RWPE2 (cell line): ENCODE data around the gene TNS3.

Experiments used
- ATAC-seq: fragments of 200-7000 bp; cut with Tn5 transposase; 3 replicates; pipeline ENCODE4 v1.9.1; 2021; ENCODE audit warnings: low read depth
- DNase-seq: peaks from one replicate; pipeline ENCODE4 v3.0.0-alpha.2; 2020; ENCODE audit warnings: low spot score
- H3K27ac ChIP-seq: fragments of 450-650 bp; 2 replicates; pipeline ENCODE4 v1.5.1; 2017; ENCODE audit warnings: mild to moderate bottlenecking; ENCODE audit not compliant: poor library complexity, severe bottlenecking
- H3K27me3 ChIP-seq: fragments of 250-450 bp; sonication (Bioruptor Pico); 2 replicates; pipeline ENCODE4 v1.5.1; 2021; ENCODE audit warnings: mild to moderate bottlenecking, moderate library complexity; ENCODE audit not compliant: insufficient read depth, poor library complexity, severe bottlenecking
- H3K36me3 ChIP-seq: fragments of 250-450 bp; sonication (Bioruptor Pico); 2 replicates; pipeline ENCODE4 v1.5.1; 2020; ENCODE audit warnings: low read depth, mild to moderate bottlenecking, moderate library complexity
- H3K4me1 ChIP-seq: fragments of 250-450 bp; sonication (Bioruptor Pico); 2 replicates; pipeline ENCODE4 v1.5.1; 2021; ENCODE audit warnings: mild to moderate bottlenecking, moderate library complexity; ENCODE audit not compliant: insufficient read depth, poor library complexity, severe bottlenecking
- H3K4me3 ChIP-seq: fragments of 250-450 bp; sonication (Bioruptor Pico); 2 replicates; pipeline ENCODE4 v1.5.1; 2021; ENCODE audit warnings: mild to moderate bottlenecking, moderate library complexity; ENCODE audit not compliant: severe bottlenecking
- H3K9me3 ChIP-seq: fragments of 250-450 bp; sonication (Bioruptor Pico); 2 replicates; pipeline ENCODE4 v1.5.1; 2021; ENCODE audit warnings: mild to moderate bottlenecking, moderate library complexity; ENCODE audit not compliant: severe bottlenecking
- TF ChIP-seq, protein P1 (sequence below): fragments of 450-650 bp; IDR thresholded peaks from one replicate; pipeline ENCODE4 v1.5.1; 2017; ENCODE audit warnings: mild to moderate bottlenecking, moderate library complexity; ENCODE audit not compliant: poor library complexity, severe bottlenecking

Gene TNS3

GRCh38 chr7:47570649-47571050, 11.3 kb downstream of the TNS3 start:
- ATAC-seq, result no peak
- TF ChIP-seq, protein P1, sequence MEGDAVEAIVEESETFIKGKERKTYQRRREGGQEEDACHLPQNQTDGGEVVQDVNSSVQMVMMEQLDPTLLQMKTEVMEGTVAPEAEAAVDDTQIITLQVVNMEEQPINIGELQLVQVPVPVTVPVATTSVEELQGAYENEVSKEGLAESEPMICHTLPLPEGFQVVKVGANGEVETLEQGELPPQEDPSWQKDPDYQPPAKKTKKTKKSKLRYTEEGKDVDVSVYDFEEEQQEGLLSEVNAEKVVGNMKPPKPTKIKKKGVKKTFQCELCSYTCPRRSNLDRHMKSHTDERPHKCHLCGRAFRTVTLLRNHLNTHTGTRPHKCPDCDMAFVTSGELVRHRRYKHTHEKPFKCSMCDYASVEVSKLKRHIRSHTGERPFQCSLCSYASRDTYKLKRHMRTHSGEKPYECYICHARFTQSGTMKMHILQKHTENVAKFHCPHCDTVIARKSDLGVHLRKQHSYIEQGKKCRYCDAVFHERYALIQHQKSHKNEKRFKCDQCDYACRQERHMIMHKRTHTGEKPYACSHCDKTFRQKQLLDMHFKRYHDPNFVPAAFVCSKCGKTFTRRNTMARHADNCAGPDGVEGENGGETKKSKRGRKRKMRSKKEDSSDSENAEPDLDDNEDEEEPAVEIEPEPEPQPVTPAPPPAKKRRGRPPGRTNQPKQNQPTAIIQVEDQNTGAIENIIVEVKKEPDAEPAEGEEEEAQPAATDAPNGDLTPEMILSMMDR, result no peak
- no peak for DNase-seq
- peaks cover 35% of the 10 kb centered on the region for H3K4me1 ChIP-seq
- H3K4me3 ChIP-seq, result no peak overlapping the region
- no peaks in the 10 kb centered on the region for H3K27me3 ChIP-seq
- H3K9me3 ChIP-seq, result no peaks in the 10 kb centered on the region
- H3K36me3 ChIP-seq, result peaks cover 33% of the 10 kb centered on the region
- H3K27ac ChIP-seq, result peak overlapping the region; percentile 88

DNA sequence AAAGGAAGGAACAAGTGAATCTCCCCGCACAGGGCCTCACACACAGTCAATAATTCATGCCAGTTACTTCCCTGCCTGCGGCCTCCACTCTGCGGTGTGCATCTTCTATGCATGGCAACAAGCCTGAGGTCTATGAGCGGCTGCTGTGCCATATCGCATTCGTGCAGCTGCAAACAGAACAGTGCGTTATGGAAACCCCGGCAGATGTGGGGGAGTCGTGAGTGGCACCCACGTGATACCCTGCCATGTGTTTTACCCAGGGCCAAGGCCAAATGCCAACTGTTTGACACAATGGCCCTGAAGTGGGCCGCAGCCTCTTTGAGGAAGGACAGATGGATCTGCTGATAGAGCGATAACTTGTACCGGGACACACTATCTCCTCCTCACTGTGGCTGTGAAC, 13.4 kb downstream of the TNS3 start:
- ATAC-seq (no peak), DNase-seq (no peak)
- no peaks in the 10 kb centered on the region for H3K27me3 ChIP-seq
- peaks cover 17% of the 10 kb centered on the region for H3K4me1 ChIP-seq
- H3K9me3 ChIP-seq, result no peaks in the 10 kb centered on the region
- TF ChIP-seq, protein P1, result no peak
- no peak overlapping the region for H3K27ac ChIP-seq
- H3K36me3 ChIP-seq, result peaks cover 29% of the 10 kb centered on the region
- no peak overlapping the region for H3K4me3 ChIP-seq

GRCh38 chr7:47568056-47568455, 13.9 kb downstream of the TNS3 start:
- Histone ChIP-seq H3K4me3 (no peak overlapping the region), H3K27ac (no peak overlapping the region), H3K27me3 (no peaks in the 10 kb centered on the region), H3K9me3 (no peaks in the 10 kb centered on the region), H3K4me1 (peaks cover 12% of the 10 kb centered on the region), H3K36me3 (peaks cover 29% of the 10 kb centered on the region)
- TF ChIP-seq, protein P1, result no peak
- DNase-seq, result no peak
- no peak for ATAC-seq

DNA sequence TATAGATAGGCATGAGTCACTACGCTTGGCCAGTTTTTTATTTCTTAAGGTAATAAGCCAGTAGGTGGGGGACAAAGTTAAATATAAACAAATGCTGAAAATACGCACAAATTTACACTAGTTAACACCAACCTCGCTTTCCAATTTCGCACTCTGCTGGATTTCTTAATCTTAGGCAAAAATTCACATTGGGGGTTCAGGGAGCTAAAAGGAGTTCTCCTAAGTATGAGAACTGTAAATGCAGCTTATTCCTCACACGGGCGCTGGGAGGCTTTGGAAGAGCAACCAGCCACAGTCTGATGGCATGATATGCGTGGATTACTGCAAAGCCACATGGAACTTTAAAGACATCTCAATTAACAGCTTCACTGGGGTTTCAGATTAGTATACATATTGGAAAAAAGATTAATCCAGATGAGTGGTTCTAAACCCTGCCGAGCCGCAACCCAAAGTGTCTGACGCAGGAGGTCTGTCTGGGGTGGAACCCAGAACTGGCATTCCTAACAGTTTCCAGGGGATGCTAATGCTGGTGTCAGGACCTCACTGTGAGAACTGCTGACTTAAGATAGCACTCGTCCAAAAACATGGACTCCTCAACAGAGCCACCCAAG, 16.2 kb downstream of the TNS3 start:
- no peaks in the 10 kb centered on the region for H3K27me3 ChIP-seq
- H3K4me3 ChIP-seq, result no peak overlapping the region
- TF ChIP-seq, protein P1, result no peak
- DNase-seq, result no peak
- H3K9me3 ChIP-seq, result no peaks in the 10 kb centered on the region
- H3K27ac ChIP-seq, result no peak overlapping the region
- peaks cover 20% of the 10 kb centered on the region for H3K36me3 ChIP-seq
- H3K4me1 ChIP-seq, result no peaks in the 10 kb centered on the region
- no peak for ATAC-seq

DNA sequence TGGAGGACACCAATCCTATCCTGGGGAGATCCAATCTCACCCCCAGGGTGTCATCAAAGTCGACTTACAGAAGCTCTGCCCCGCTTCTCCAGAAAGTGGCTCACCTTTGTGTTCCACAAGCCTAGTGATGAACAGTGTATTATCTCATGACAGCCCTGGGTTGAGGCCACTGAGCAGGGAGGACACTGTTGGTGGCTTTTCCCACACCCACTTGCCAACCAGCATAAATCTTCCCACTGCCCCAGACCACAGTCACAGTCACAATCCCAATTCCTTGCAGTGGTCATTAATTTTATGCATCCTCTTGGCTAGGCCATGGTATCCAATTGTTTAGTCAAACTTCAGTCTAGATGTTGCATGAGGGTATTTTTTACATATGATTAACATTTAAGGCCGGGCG, 18.4 kb downstream of the TNS3 start:
- Histone ChIP-seq H3K27ac (no peak overlapping the region), H3K9me3 (no peaks in the 10 kb centered on the region), H3K4me1 (peaks cover 6% of the 10 kb centered on the region), H3K36me3 (peaks cover 5% of the 10 kb centered on the region), H3K4me3 (no peak overlapping the region), H3K27me3 (no peaks in the 10 kb centered on the region)
- TF ChIP-seq, protein P1, result no peak
- ATAC-seq, result no peak
- DNase-seq, result no peak
